ENCODE data around the gene SYP. TPM values are rescaled to one million over a fixed set of nuclear protein-coding genes. Genes with fewer than 3 reads are reported as not detected.

SYP gene
- total RNA-seq, 1 experiment from 2014 or later = 7.0 TPM

GRCh38 chrX:49179358-49179757 lies 20.6 kb downstream of the SYP start:
- POLR2A ChIA-PET = no interaction called here
- Mint-ChIP-seq H3K36me3 (peaks cover 37% of the 10 kb centered on the region), H3K4me3 (no peak overlapping the region), H3K27me3 (ENCODE audit: low read depth) (no peaks in the 10 kb centered on the region), H3K27ac (no peak overlapping the region), H3K9me3 (no peaks in the 10 kb centered on the region), H3K4me1 (peaks cover 14% of the 10 kb centered on the region)
- CTCF ChIA-PET = interaction anchor here (1.3 to 2.0 kb wide), 2 partner anchors 13 to 16 kb away, joined by 5 to 7 read pairs; no protein-coding TSS in a partner anchor
- TF ChIP-seq STAT6 (CRISPR knock-in tag; conservative IDR thresholded peaks at IDR 0.05; ENCODE audit: low read depth) (no peak), KAT7 (CRISPR knock-in tag; IDR thresholded peaks at IDR 0.05; ENCODE audit: borderline replicate concordance) (no peak), CDX4 (CRISPR knock-in tag; IDR thresholded peaks at IDR 0.05; ENCODE audit: borderline replicate concordance) (no peak), HMGXB4 (CRISPR knock-in tag; IDR thresholded peaks at IDR 0.05) (no peak), ZNF317 (CRISPR knock-in tag; IDR thresholded peaks at IDR 0.05; ENCODE audit: borderline replicate concordance, low read depth) (no peak), IRF2 (CRISPR knock-in tag; IDR thresholded peaks at IDR 0.05; ENCODE audit: borderline replicate concordance, low read depth) (no peak), SP1 (CRISPR knock-in tag; conservative IDR thresholded peaks at IDR 0.05) (no peak), ZNF232 (CRISPR knock-in tag; IDR thresholded peaks at IDR 0.05) (no peak), ZMAT4 (CRISPR knock-in tag; IDR thresholded peaks at IDR 0.05) (no peak), MXD4 (CRISPR knock-in tag; IDR thresholded peaks at IDR 0.05; ENCODE audit: borderline replicate concordance) (no peak), ZNF425 (CRISPR knock-in tag; conservative IDR thresholded peaks at IDR 0.05) (no peak), ZNF138 (CRISPR knock-in tag; conservative IDR thresholded peaks at IDR 0.05) (no peak)
- DNase-seq (ENCODE audit: low spot score) = no peak
- no peak for ATAC-seq

GRCh38 chrX:49178537-49178936 lies 21.5 kb downstream of the SYP start:
- CTCF ChIA-PET = interaction anchor here (1.2 kb wide), 1 partner anchor 23 kb away, joined by 6 read pairs; no protein-coding TSS in a partner anchor
- POLR2A ChIA-PET = no interaction called here
- Mint-ChIP-seq H3K36me3 (peaks cover 36% of the 10 kb centered on the region), H3K9me3 (no peaks in the 10 kb centered on the region), H3K4me3 (no peak overlapping the region), H3K4me1 (peaks cover 11% of the 10 kb centered on the region), H3K27me3 (ENCODE audit: low read depth) (no peaks in the 10 kb centered on the region), H3K27ac (no peak overlapping the region)
- TF ChIP-seq ZNF232 (CRISPR knock-in tag; IDR thresholded peaks at IDR 0.05) (no peak), ATF6 (CRISPR knock-in tag; IDR thresholded peaks at IDR 0.05) (no peak), E2F4 (CRISPR knock-in tag; IDR thresholded peaks at IDR 0.05; ENCODE audit: borderline replicate concordance, low read depth) (no peak), EMX1 (CRISPR knock-in tag; IDR thresholded peaks at IDR 0.05) (no peak)
- ATAC-seq = no peak
- DNase-seq (ENCODE audit: low spot score) = no peak
